Measurements from ENCODE around the gene C16orf74.
A peak's percentile ranks its signal among the peaks of the same experiment; 100 is the strongest.

The C16orf74 gene

GRCh38 chr16:85774136-85774535 lies 23.2 kb upstream of the C16orf74 start:
- DNase-seq: no peak

- DNase-seq: no peak
These were observed 22.1 kb upstream of the C16orf74 start for GRCh38 chr16:85773044-85773443.

GRCh38 chr16:85770741-85771140 lies 19.8 kb upstream of the C16orf74 start:
- no peak for DNase-seq

GRCh38 chr16:85768199-85768598 lies 17.3 kb upstream of the C16orf74 start:
- DNase-seq: no peak

GRCh38 chr16:85767531-85767930 lies 16.6 kb upstream of the C16orf74 start:
- DNase-seq: peak; percentile 32 to 66

- no peak for DNase-seq
These were observed 14.9 kb upstream of the C16orf74 start for GRCh38 chr16:85765767-85766166.

- no peak for DNase-seq
These were observed 14.3 kb upstream of the C16orf74 start for GRCh38 chr16:85765211-85765610.

- DNase-seq: no peak
These were observed 12.7 kb upstream of the C16orf74 start for GRCh38 chr16:85763616-85764015.

- DNase-seq: no peak
These were observed 12.1 kb upstream of the C16orf74 start for GRCh38 chr16:85762970-85763369.

GRCh38 chr16:85761861-85762260 lies 11.0 kb upstream of the C16orf74 start:
- no peak for DNase-seq

GRCh38 chr16:85759631-85760419 lies 8.9 kb upstream of the C16orf74 start:
- DNase-seq: no peak

GRCh38 chr16:85759136-85759535 lies 8.2 kb upstream of the C16orf74 start:
- DNase-seq: no peak

GRCh38 chr16:85757341-85757822 lies 6.5 kb upstream of the C16orf74 start:
- no peak for DNase-seq

GRCh38 chr16:85755929-85756768 lies 5.3 kb upstream of the C16orf74 start:
- no peak for DNase-seq

- no peak for DNase-seq
These were observed 3.5 kb upstream of the C16orf74 start for GRCh38 chr16:85754413-85754812.

- no peak for DNase-seq
These were observed 3.1 kb upstream of the C16orf74 start for GRCh38 chr16:85753976-85754375.

GRCh38 chr16:85753559-85753958 lies 2.7 kb upstream of the C16orf74 start:
- DNase-seq: no peak

- no peak for DNase-seq
These were observed 1.9 kb upstream of the C16orf74 start for GRCh38 chr16:85752511-85753420.

- no peak for DNase-seq
These were observed 1.0 kb upstream of the C16orf74 start for GRCh38 chr16:85751698-85752501.

GRCh38 chr16:85750146-85750826 lies 610 bp downstream of the C16orf74 start:
- DNase-seq: no peak

GRCh38 chr16:85749771-85750145 lies 1.1 kb downstream of the C16orf74 start:
- no peak for DNase-seq
